GM18868 (cell line): Measurements from ENCODE around the gene ALG6.

Source experiments
- ATAC-seq: cut with Tn5 transposase; IDR thresholded peaks from one replicate; pipeline ENCODE4 v1.9.1; 2021; ENCODE audit warnings: mild to moderate bottlenecking, moderate library complexity; ENCODE audit not compliant: unreplicated experiment

Gene ALG6

DNA sequence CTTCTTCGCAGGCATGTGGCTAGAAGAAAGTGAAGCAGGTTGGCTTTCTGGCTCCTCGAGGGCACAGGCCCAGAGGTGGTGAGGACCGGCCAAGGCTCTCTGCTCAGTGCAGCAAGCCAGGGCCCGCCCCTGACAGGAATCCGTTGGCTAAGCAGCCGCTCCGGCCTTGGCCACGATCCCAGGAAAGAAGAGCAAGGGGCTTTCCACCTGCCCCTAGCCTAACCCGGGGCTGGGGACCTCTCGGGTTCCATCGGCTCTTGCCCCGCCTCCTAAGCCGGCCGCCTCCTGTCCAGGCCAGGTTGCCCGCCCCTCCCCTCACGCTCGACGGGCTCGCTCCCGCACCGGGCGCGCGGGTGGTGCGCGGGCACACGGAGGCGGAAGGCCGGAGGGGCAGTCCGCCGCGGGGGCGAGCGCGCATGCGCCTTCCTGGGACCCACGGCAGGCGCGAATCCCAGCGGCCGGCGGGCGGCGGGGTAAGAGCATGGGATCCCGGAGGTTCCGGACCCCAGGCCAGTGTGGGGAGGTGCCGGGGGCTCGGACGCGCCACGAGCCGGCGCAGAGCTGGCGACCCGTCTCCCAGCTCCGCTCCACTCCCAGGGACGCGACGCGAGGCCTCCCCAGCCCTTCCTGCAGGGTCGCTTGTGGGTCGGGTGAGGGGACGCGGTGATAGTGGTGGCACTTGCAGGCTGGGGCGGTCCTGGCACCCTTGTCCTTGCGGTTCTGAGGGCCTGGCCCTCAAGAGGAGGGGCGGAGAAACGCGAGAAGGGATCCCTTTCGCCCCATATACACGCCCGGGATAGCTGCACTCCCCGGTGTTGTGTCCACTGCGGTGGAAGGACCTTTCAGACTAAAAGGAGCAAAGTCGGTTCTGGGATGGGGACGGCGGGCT is at the start of gene ALG6:
Gene ALG6 (plus strand): TSS at position 413 of the 889 bp plus-strand sequence. CDS start 3,351 bp downstream, outside the sequence.
- peak; percentile 93 for ATAC-seq

DNA sequence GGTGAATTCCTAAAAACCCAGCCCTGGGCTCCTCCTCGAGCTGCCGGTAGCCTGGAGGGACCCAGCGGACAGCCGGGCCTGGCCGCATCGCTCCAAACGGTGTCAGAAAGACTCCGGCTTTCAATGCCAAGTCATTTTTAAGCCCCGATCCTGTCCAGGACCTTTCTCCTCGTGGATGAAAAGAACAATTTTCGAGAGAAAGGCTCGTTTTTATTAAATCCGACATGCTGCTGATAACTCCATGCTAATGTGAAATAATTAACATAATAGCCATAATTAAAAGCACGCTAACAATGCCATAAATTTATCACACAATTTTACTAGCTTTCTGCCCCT is 49.6 kb upstream of the ALG6 start:
- ATAC-seq: no peak

DNA sequence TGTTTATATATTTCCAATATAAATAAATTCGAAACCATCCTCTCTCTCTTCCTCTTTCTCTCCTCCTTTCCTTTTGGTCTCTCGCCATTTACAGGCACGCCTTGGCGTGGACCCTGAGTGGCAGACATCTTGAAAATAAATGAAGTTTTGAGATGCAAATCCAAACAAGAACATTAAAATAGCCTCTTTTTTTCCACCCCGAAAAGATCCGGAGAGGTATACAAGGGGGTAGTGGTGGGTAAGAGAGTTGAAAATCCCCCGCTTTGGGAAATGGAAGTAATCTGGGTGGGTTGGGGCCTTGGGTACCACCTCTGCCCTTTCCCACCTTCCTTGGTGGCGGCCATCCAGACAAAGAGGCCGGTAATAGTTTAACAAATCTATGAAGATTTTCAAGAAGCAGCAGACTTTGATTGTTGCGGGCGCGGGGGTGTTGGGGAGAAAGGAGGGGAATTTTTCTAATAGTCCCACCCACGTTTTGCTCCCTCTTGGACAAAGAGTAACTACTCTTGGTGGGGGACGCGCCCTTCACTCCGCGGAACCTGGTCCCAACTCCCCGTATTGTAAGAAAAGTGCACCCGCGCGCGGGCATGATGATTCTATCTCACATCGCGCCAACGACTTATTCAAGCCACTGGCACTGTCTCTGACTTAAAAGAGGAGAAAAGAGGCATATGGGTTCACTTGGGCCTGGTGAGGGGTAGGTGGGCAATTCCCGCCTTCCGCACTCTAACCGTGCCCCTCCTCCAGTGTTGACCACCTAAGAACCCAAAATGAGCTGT is 49.0 kb upstream of the ALG6 start:
- ATAC-seq: no peak

DNA sequence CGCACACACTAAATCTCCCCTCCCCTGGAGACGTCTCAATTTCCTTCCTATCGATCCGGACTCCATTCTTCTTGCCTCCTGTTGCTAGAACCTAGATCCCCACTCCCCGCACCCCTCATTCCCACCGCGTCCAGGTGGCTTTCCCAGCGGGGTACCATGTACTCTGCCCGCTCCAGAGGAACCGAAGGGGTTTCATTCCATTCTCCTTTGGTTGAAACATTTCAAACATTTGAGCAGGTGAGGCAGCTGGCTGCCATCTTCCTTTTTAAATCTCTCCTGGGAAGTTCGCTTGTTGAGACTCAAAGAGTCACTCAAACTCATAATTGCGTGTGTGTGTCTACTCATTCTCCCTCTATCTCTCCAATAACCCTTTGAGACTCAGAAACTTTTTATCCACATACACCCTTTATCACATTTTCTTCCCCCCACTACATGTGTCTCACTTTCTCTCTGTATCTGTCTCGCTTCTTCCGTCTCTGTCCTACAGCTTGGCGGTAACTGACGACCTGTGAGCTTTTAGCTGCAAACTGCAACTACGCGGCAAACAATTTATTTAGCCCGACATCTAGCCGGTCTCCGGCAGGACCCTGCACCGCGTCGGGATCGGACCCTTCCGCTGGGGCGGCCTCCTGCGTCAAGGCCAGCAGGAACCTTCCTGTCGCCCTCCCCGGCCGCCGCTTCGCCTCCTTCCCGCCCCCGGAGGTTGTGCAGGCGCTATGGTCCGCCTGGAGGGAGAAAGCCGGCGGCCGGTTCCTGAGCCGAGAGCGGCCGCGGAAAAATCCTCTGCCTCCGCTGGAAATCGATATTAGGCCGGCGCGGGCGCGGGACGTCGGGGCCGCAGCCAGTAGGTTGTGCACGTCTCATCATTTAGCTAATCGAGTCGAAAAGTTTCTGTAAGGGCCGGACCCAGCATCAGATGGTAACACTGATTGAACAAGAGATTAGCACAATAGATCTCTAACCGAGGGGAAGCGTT is 48.1 kb upstream of the ALG6 start:
- ATAC-seq: no peak

DNA sequence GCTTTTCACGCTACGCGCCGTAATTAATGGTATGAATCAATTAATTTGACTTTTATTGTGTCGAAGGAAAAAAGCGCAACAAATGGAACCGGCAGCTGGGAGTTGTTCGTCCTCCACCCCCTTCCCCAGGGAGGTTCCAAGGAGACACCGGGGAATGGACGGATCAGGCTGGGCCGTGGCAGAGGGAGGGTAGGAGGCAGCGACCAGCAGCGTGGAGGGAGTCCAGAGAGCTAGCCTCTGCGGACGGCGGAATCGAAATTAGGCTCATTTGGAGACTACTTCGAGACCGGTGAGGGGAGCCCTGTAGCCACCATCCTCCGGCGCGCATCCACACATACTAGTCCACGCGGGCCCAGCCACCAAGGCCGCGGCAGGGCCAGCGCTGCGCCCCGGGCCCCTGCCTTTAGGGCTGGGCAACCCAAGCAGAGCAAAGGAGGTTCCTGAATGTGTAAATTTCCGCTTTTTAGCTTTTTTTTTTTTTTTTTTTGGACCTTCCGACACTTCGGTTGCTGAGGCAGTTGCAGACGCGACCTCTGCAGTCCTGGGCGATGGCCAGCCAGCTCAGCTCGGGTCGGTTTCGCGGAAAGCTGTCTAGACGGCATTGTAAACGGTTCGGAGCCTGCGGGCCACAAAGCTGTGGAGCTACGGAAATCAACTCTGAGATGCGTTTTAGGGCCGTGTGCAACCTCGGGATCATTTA is 47.3 kb upstream of the ALG6 start:
- ATAC-seq: no peak

DNA sequence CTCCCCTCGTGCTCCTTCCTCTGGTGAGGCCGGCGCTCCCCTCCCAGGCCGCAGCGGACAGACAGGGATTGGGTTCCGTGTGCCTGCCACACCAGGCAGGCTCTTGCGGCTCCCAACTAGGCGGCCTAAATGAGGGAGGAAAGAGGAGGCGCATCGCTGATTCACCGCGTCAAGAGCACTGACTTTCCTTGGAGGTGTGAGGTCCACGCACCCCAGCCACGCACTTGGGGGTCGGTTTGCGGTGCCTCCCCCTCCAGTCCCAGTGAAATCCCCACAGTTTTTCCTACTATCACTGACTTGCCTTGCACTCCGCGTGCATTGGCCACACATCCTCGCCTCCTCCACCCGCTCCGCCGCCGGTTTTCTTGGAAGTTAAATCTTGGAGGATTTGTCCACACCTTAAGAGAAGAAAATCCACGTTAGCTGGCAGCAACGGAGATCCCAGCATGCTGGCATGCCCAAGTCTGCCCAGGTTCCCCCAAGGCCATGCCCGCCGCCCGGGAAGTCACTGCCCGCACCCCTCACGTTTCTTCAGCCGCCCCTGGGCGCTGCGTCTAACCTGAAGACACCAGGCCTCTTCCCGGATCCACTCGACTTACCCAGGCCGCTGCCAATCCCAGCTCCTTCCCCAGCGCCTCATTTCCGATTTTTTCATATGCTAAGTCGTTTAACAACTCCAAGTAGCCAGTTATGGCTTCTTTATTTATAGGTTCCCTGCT is 46.2 kb upstream of the ALG6 start:
- ATAC-seq: no peak

DNA sequence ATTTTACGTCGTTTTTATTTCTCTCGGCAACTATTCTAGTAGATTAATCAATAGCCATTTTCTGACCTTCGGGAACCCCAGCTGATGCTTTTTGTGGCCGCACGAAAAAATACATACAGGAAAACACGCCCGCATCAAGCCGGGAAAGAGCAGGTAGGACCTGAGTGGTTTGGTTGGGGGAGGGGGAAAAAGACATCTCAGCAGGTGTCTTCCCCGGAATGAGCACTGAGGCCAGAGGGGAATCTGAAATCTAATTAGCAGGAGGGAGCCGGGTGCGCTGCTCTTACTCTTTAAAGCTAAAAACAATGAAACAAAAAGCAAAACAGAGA is 45.7 kb upstream of the ALG6 start:
- no peak for ATAC-seq

DNA sequence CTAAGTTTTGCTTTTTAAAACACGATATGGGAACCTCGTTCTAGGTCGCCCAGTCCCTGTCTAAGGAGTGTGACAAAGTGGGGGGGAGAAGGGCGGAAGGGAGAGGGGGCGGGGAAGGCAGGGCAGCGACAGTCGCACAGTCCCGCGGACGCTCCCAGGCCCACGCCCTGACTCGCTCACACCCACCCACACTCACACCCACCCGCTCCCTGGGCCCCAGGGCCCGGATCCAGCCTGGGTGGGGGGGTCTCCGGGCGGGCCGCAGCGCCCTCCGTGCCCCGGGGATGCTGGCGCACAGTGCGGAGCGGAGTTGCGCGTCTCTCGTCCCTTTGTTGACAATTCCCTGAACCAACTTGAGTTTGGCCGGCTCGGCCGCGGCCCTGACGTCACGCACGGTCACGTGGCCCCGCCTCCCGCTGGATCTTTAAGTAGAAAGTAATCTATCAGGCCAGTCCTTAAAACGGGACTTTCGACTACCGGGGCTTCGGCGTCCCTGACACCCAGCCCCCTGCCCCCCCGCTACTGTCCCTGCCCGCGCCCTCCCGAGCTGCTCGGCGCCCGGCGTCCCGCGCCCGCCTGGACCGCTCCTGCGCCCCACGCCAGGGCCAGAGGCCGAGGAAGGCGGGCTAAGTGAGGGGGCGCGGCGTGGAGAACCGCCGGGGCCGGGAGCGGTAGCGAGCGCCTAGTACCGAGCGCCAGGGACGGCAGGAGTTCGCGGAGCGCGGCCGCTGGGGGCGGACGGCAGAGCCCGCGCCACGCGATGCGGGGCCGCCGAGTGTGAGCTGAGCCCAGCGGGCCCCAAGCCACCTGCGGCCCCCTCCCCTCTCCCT is 45.1 kb upstream of the ALG6 start, which contains the start of gene FOXD3:
Gene FOXD3 (plus strand): TSS at position 454 of the 830 bp plus-strand sequence. CDS start 492 bp downstream, outside the sequence.
- ATAC-seq: peak; percentile 54

DNA sequence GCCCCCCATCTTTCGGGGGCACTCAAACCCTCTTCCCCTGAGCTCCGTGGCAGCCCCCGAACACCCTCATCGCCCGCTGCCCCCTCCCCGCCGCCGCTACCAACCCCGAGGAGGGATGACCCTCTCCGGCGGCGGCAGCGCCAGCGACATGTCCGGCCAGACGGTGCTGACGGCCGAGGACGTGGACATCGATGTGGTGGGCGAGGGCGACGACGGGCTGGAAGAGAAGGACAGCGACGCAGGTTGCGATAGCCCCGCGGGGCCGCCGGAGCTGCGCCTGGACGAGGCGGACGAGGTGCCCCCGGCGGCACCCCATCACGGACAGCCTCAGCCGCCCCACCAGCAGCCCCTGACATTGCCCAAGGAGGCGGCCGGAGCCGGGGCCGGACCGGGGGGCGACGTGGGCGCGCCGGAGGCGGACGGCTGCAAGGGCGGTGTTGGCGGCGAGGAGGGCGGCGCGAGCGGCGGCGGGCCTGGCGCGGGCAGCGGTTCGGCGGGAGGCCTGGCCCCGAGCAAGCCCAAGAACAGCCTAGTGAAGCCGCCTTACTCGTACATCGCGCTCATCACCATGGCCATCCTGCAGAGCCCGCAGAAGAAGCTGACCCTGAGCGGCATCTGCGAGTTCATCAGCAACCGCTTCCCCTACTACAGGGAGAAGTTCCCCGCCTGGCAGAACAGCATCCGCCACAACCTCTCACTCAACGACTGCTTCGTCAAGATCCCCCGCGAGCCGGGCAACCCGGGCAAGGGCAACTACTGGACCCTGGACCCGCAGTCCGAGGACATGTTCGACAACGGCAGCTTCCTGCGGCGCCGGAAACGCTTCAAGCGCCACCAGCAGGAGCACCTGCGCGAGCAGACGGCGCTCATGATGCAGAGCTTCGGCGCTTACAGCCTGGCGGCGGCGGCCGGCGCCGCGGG is 44.2 kb upstream of the ALG6 start:
- no peak for ATAC-seq

DNA sequence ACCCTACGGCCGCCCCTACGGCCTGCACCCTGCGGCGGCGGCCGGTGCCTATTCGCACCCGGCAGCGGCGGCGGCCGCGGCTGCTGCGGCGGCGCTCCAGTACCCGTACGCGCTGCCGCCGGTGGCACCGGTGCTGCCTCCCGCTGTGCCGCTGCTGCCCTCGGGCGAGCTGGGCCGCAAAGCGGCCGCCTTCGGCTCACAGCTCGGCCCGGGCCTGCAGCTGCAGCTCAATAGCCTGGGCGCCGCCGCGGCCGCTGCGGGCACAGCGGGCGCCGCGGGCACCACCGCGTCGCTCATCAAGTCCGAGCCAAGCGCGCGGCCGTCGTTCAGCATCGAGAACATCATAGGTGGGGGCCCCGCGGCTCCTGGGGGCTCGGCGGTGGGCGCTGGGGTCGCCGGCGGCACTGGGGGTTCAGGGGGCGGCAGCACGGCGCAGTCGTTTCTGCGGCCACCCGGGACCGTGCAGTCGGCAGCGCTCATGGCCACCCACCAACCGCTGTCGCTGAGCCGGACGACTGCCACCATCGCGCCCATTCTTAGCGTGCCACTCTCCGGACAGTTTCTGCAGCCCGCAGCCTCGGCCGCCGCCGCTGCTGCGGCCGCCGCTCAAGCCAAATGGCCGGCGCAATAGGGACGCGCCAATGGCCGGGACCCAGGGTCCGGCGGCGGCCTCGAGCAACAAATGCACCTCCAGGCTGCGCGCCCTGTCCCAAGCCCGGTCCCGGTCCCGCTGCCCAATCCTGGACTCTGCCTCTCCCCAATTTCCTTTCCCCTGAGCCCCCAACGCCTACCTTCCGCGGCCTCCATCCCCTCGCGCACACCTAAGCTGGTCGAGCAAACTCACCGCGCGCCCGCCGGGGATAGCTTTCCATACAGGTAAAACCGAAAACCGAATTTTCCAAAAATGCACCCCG is 43.3 kb upstream of the ALG6 start:
- no peak for ATAC-seq

DNA sequence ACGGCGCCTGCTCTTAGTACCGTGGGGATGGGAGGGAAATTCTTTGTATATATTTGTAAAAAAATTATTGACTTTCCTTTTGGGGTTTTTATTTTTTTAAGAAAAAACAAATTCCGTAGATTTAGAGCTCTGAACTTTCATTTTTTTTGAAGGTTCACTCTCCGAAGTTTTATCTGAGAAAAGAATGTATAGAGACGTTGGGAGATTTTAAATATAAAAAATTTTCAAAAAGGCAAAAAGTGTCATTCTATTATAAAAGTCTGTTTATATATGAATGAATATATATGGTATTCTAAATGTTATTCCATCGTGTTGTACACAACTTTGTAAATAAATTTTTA is 42.7 kb upstream of the ALG6 start:
- ATAC-seq: no peak

DNA sequence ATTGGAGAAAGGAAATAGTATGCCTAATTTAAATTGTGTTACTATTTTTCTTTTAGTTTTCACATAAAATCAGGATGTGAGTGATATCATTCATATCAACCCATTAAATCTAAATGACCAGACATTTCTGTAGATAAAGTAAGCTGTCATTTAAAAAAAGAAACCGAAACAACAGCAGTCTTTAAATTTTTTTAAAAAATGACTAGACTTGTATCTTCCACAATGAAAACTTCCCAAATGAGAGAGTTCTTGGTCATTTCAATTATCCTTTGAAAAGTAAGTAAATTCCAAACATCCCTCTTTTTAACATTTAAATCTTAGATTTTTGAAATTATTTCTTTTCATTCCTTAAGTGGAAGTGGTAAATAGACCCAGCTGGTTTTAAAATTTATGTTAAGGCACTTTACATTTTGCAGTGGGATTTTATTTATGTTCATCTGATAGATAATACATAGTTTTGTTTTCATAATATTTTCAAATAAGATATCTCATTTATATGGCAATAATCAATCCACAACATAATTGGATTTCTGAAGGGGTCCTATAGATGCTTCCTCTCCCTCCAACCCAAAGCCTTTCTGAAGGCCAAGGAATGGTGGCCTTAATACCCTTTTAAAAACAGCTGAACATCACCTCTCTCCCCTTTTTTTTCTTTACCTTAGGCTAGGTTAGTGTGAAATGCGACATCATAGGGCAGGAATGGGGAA is 42.0 kb upstream of the ALG6 start:
- ATAC-seq: no peak

DNA sequence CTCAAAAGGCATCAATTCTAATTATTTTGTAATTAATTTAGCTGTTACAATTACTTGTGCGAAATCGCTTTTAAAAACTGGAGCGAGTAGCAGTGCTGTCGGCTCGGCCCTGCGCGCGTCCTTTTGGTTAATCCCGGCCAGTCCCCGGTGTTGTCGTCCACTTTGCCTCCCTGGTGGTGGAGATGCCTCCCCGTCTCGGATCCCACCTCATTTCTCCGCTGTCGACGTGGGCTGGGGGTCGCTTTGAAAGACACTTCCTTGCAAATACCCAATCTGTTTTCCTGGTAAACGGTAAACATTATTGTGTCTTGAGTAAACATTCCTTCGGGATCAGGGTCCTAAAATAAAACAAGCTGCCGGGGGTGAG is 41.3 kb upstream of the ALG6 start:
- no peak for ATAC-seq

DNA sequence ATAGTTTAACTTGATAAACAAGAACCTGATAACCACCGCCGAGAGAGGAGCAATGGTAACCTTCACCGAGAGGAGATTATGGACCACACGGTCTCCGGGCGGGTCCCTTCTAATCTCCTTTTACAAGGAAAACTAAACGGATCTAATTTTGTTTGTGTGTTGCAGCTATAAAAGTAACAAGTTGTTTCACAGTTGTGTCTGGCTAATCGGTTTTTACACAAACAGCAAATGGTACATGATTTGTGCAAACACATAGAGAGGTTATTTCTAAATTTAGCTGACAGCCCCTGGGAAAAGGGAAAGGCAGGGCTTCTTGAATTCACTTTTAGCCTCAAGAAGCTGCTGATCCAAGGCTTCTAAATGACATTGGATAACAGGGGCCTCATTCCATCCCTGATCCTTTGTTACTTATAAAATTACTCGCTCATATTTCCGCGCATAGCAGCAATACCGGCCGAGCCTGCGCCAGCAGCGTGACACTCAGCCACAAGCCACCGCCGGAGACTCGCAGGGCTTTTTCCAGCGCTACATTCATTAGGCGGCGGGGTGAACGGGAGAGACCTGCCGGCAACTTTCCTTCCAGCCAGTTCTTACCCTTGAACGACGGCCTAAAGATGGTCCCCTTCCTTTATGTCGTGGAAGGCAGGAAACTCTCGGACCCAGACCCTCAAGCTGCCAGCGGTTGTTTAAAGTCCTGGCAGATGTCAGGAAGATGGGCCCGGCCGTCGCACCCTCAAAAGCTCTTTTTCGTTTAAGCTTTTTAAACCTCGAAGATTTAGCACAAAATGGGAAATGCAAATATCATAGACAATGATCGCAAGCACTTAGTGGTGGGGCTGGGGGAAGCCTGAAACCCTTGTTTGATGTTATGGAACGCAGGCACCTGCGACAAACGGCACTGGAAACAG is 40.7 kb upstream of the ALG6 start:
- ATAC-seq: no peak

DNA sequence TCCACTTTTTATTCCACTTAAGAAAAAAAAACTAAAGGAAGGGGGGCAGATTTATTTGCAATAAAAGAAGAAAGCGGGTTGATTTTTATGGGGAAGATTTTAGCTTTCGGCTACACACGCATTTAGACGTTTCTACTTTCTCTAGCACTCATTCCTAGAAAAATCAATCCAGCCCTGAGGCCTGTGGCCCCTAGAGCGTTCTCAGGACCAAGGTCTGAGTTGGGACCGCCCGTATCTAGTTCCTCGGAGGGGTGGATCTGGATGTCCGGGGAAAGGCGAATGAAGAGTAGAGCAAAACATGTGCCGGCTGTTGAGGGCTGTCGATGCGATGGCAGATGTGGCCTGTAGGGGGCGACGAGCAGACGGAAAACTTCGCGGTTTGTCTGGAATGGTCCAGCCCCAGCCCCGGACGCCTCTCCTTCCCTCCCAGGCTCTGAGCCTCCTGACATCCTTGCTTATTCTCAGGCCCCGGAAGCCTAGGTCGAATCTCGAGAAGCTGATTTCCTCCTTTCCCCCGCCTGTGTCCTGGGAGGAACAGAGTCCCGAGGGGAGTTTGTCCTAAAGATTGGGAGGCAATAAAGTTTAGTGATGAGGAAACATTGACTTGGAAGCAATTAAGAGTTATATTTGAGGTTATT is 39.9 kb upstream of the ALG6 start:
- ATAC-seq: peak; percentile 60
